GM19238 (cell line): Measurements from ENCODE around the gene ADAM12.

Experiments
- DNase-seq: peaks from one replicate; pipeline ENCODE4 v3.0.0; 2011; ENCODE audit warnings: low spot score; ENCODE audit not compliant: insufficient read length

ADAM12 gene

DNA sequence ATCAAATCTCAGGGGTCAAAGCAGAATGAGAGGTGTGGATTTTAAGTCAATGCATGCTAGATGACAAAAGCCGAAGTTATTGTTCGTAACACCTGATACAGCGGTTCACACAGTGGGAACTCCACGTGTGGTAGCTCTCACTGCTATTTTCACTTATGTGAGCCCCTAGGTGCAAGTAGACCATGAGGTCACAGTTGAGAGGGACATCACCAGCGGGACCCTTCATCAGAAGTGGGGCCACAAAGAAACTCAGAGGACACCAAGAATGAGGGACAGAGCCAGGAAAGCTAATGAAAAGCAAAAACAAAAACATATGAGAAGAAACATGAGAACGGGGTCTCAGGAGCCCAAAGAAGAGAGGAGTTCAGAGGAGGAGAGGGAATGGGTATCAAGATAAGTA, 63.5 kb downstream of the ADAM12 start:
- DNase-seq: no peak

- no peak for DNase-seq
Observed at GRCh38 chr10:126321440-126321839, 66.8 kb downstream of the ADAM12 start.

- DNase-seq: no peak
Observed at GRCh38 chr10:126317751-126318150, 70.5 kb downstream of the ADAM12 start.

DNA sequence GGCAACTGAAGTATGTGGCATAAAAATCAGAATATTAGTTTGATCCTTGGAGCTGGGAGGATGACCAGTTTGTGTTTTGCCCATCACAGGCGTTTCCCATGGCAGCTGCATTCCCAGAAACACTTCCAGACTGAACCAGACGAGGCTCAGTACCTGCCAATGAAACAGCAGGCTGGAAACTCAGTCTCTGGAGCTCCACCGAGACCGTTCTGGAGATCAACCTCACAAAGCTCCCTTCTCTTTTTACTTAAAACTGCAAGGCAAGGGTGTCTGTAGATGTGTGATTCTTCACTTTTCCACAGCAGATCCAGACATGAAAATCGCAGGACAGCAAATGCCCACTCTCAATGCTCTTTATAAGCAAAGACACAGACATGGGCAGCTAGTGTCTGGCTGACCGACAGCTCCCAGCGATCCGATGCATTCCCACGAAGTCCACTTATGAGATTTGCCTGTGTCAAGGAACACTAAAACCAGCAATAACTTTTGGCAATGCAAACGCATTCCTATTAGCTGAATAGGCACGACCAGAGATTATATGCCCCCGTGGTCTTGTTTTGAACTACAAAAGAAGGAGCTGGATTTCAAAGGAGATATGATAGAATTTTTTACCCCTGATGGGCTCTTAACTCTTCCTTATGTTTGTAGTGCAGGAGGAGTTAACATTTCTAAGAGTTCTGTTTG, 72.6 kb downstream of the ADAM12 start:
- no peak for DNase-seq

DNA sequence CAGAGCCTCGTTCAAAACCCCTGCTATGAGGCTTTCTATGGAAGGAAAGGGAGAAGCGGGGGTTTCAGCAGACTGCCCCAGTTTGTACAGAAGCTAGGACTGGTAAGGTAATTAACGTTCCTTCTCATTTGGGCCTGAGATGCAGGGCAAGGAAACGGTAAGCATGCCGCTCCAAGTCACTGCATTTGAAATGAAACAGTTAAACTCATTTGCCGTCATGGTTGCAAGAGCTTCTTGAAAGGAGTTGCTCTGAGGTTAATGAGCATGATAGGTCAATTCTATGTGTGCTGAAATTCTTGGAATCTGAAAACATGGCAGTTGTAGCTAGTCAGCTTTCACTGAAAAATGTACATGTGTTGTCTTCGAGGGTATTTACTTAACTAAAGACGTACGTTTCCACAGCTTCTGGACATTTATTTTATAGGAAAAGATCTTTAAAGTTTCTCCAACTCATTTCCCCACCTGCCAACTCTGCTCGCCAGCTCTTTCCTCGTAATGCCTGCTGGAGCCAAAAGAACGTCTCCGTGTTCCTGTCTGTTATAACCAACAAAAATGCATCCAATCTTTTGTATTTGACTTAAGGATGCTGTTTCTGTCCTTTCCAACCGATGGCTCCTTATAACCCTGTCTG, 73.3 kb downstream of the ADAM12 start:
- DNase-seq: no peak

DNA sequence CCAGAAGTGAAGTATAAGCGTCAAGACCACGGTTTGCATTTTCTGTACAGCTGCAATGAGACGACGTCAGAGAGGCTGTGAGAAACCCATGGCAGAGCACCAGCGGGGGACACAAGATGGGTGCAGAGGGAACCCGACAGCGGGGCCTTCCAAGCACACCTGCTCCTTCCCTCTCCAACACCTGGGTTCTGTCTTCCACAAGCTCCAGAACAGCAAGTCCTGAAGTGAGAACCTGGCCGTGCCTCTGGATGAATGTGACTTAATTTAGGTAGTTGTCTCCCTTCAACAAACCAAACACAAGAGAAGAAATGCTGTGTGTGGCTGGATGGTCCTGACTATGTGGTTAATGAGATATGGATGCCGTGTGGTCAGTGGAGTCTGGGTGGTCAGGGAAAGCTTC, 76.1 kb downstream of the ADAM12 start:
- no peak for DNase-seq

- DNase-seq: no peak
Observed at GRCh38 chr10:126309228-126309883, 78.9 kb downstream of the ADAM12 start.

DNA sequence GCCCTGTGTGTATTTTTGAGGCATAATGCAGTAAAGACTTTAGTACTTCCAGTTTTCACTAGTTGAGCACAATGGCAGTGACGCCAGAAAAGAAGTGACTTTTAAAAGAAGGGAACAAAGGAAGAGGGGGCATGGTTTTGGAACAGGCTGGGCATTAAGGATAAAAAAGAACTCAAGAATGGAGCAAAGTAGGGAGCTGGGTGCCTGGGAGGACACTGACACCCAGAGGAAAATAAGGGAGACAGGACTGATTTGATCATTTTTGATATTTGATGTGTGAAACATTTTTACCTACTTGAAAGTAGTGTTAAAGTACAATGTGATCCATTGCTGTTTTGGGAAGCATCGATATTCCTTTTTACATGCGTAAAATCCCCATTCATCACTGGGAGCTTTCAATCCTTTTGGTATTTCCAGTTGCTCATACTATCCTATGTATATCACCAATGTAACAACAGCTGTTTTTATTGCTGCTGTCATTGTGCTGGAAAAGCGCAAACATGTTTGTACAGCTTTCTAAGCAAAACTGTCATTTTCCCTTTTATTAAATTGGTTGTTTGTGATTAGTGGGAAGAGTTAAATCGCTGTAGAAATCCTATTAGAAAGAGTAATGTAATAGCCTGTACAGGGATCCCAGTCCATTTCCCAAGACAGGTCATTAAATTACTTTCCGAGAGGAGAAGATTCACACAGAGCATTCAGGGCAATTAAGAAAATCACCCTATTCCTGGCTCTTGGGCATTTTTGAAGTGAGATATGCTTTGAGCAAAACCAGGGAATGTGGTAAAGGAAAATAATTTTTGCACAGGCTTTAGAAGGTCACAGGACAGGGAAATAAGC, 85.2 kb downstream of the ADAM12 start:
- no peak for DNase-seq

GRCh38 chr10:126302476-126302756, 85.9 kb downstream of the ADAM12 start:
- DNase-seq: no peak

GRCh38 chr10:126301701-126302475, 86.4 kb downstream of the ADAM12 start:
- DNase-seq: no peak

GRCh38 chr10:126294451-126294850, 93.8 kb downstream of the ADAM12 start:
- DNase-seq: no peak

GRCh38 chr10:126290232-126290631, 98.0 kb downstream of the ADAM12 start:
- DNase-seq: no peak

GRCh38 chr10:126288547-126289493, 99.5 kb downstream of the ADAM12 start:
- no peak for DNase-seq

DNA sequence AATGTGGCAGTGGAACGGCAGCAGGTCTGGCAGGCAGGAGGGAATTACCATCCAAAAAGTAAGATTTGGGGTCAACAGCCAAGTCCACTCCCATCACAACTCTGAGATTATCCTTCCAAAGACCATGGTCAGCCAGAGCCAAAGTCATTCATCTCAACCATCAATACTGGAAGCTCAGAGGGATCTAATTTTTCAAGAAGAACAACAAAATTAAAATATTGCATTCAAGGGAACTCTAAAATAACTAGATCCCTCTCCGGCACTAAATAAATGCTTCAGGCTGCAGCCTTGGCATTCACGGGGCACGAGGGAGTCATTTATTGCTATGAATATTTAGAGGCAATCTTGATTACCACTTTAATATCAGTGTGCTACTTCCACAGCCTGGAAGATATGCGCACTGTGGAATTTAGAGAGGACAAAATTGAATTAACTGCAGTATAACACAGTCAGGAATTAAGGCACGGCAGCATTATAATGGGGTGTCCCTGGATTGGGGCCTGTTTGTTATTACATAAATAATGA, 102.0 kb downstream of the ADAM12 start:
- DNase-seq: no peak

- no peak for DNase-seq
Observed at GRCh38 chr10:126283307-126283706, 105.0 kb downstream of the ADAM12 start.

DNA sequence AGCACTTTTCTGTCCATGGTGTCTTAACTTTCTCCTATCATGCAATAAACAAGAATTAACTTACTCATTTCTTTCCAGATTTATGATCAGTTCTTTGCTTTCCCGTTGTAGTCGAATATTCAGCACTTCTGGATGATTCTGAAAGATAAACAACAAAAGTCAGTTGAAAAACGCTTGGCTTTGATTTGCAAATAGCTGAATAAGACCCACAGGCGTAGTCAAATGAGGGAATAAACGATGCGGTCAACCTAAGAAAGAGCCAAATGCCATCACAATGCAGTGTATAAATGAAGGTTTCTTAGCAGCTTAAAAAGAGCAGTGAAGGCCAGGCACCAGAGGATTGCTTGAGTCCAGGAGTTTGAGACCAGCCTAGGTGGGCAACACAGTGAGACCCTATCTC, 109.4 kb downstream of the ADAM12 start:
- DNase-seq: no peak

DNA sequence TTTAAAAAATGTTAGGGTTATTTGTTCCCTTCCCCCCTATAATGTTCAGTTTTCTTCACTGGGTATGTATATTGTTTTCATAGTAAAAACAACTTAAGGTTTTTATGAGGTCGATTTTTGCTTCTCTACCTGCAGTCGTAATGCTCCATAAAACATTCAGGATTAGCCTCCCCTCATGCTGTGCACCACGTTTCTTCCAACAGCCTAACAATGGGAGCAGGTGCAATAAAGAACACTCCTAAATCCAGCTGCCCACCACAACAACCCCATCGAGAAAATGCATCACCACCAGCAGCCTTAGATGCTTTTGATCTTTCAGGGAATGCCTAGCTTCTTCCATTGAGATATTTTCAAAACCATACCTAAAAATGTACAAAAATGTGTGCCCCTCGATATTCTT, 111.1 kb downstream of the ADAM12 start:
- no peak for DNase-seq

GRCh38 chr10:126272526-126272925, 115.8 kb downstream of the ADAM12 start:
- no peak for DNase-seq

- DNase-seq: no peak
Observed at GRCh38 chr10:126270111-126270510, 118.2 kb downstream of the ADAM12 start.
